Breast epithelium (tissue), 4 donors: Measurements from ENCODE around the gene SYT5. TPM values are rescaled to one million over a fixed set of nuclear protein-coding genes. Genes with fewer than 3 reads are reported as not detected.
"Not testable (repeated sequence)": the region's sequence is repeated elsewhere in the genome, so short reads cannot be mapped to it uniquely, and the experiment has no call there.

Source experiments
- DNase-seq, 2 donors: peaks; one replicate each; pipeline ENCODE4 v3.0.0-alpha.2; 2019; ENCODE audit warnings: low spot score in 2 of 2
- H3K27ac ChIP-seq, 2 donors: fragments of 200-600 bp; sonication (generic) in 1 of 2; one replicate each; pipeline ENCODE4 v1.5.1; 2016 to 2019; ENCODE audit warnings: mild to moderate bottlenecking in 1 of 2
- H3K27me3 ChIP-seq, 2 donors: fragments of 200-600 bp; sonication (generic) in 1 of 2; one replicate each; pipeline versions ENCODE4 v1.5.1 to v1.6.0; 2017 to 2019; ENCODE audit warnings: control low read depth in 1 of 2, mild to moderate bottlenecking in 1 of 2
- H3K36me3 ChIP-seq: fragments of 200-600 bp; one replicate; pipeline ENCODE4 v1.5.1; 2019
- H3K4me1 ChIP-seq, 2 donors: fragments of 200-600 bp; sonication (generic); one replicate each; pipeline ENCODE4 v1.5.1; 2016 to 2019; ENCODE audit warnings: control low read depth in 1 of 2
- H3K4me3 ChIP-seq, 3 donors: fragments of 200-600 bp; sonication (generic); 1 replicate in 2 of 3; 2 replicates in 1 of 3; pipeline ENCODE4 v1.5.1; 2016 to 2019; ENCODE audit warnings: mild to moderate bottlenecking in 3 of 3, moderate library complexity in 2 of 3
- H3K9me3 ChIP-seq, 2 donors: fragments of 200-600 bp; sonication (generic) in 1 of 2; one replicate each; pipeline ENCODE4 v1.5.1; 2016 to 2019; ENCODE audit warnings: control low read depth in 1 of 2
- POLR2A ChIP-seq: fragments of 450-650 bp; IDR thresholded peaks from one replicate; pipeline ENCODE4 v1.6.1; 2016; ENCODE audit warnings: antibody characterized with exemption, mild to moderate bottlenecking, moderate library complexity
- POLR2AphosphoS5 ChIP-seq, 3 donors: sonication (generic); formaldehyde crosslinking; IDR thresholded peaks; one replicate each; pipeline ENCODE4 v1.6.1; 2017; ENCODE audit warnings: antibody characterized with exemption in 3 of 3
- intact Hi-C: fragments of 100-400 bp; cut with DNase I; formaldehyde crosslinking; loops from one replicate; pipeline ENCODE4 v1.15.1; 2023; ENCODE audit warnings: low total_unique reads
- total RNA-seq, 3 donors: library from RNA; depleted of rRNA; stranded (reverse); fragments of >200 nt; gene quantifications; one replicate each; pipeline ENCODE4 v1.1.0, GENCODE V29; 2016
- TF ChIP-seq, protein P1 (sequence below), 3 donors: fragments of 450-650 bp; IDR thresholded peaks; one replicate each; pipeline ENCODE4 v1.5.1; 2016 to 2017; ENCODE audit warnings: antibody characterized with exemption in 3 of 3, mild to moderate bottlenecking in 3 of 3, moderate library complexity in 3 of 3

The SYT5 gene
- total RNA-seq, 3 donors from 2014 or later = under 0.01 TPM; not detected in 2

DNA sequence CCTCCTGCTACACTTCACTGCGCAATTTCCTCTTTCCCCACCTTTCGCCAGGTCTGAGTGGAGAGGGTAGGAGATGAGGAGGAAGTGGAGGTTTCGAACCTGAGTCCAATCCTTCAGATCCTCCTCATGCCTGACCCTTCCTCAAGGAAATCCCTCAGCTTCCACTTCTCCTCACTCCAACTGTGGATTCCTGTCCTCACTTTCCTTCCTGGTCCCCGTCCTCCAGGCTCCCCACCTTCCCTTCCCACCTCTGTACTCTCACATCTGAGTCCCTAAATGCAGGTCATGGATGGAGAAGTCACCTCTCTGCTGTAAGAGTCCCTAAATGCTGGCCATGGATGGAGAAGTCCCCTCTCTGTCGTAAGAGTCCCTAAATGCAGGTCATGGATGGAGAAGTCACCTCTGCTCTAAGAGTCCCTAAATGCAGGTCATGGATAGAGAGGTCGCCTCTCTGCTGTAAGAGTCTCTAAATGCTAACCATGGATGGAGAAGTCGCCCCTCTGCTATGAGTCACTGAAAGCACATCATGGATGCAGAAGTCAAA lies 45.4 kb upstream of the SYT5 start:
- no peak overlapping the region for H3K27ac ChIP-seq
- peaks cover 0 to 2% of the 10 kb centered on the region in 2 donors for H3K9me3 ChIP-seq
- TF ChIP-seq POLR2A (no peak), POLR2AphosphoS5 (IDR thresholded peaks at IDR 0.05) (no peak)
- TF ChIP-seq, protein P1, sequence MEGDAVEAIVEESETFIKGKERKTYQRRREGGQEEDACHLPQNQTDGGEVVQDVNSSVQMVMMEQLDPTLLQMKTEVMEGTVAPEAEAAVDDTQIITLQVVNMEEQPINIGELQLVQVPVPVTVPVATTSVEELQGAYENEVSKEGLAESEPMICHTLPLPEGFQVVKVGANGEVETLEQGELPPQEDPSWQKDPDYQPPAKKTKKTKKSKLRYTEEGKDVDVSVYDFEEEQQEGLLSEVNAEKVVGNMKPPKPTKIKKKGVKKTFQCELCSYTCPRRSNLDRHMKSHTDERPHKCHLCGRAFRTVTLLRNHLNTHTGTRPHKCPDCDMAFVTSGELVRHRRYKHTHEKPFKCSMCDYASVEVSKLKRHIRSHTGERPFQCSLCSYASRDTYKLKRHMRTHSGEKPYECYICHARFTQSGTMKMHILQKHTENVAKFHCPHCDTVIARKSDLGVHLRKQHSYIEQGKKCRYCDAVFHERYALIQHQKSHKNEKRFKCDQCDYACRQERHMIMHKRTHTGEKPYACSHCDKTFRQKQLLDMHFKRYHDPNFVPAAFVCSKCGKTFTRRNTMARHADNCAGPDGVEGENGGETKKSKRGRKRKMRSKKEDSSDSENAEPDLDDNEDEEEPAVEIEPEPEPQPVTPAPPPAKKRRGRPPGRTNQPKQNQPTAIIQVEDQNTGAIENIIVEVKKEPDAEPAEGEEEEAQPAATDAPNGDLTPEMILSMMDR (IDR thresholded peaks at IDR 0.05) = no peak
- intact Hi-C loops = no loop called here
- no peak overlapping the region for H3K4me3 ChIP-seq
- no peaks in the 10 kb centered on the region for H3K4me1 ChIP-seq
- no peaks in the 10 kb centered on the region for H3K36me3 ChIP-seq
- no peaks in the 10 kb centered on the region for H3K27me3 ChIP-seq
- no peak for DNase-seq

DNA sequence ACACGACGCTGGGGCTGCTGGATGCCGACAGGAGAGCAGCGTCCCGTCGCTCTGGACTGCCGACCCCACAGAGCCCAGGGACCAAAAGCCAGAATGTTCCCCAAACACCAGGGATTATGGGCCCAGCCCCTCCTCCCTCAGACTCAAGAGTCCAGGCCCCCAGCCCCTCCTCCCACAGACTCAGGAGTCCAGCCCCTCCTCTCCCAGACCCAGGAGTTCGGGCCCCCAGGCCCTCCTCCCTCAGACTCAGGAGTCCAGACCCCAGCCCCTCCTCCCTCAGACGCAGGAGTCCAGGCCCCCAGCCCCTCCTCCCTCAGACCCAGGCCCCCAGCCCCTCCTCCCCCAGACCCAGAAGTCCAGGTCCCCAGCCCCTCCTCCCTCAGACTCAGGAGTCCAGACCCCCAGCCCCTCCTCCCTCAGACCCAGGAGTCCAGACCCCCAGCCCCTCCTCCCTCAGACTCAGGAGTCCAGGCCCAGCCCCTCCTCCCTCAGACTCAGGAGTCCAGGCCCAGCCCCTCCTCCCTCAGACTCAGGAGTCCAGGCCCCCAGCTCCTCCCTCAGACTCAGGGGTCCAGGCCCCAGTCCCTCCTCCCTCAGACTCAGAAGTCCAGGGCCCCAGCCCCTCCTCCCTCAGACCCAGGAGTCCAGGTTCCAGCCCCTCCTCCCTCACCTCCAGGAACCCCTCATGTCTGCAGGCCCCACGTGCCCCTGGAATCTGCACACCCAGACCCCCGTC lies 44.8 kb upstream of the SYT5 start:
- H3K4me1 ChIP-seq, DNase-seq, H3K27ac ChIP-seq, H3K9me3 ChIP-seq, H3K27me3 ChIP-seq, intact Hi-C loops, H3K36me3 ChIP-seq, H3K4me3 ChIP-seq: not testable (repeated sequence)

DNA sequence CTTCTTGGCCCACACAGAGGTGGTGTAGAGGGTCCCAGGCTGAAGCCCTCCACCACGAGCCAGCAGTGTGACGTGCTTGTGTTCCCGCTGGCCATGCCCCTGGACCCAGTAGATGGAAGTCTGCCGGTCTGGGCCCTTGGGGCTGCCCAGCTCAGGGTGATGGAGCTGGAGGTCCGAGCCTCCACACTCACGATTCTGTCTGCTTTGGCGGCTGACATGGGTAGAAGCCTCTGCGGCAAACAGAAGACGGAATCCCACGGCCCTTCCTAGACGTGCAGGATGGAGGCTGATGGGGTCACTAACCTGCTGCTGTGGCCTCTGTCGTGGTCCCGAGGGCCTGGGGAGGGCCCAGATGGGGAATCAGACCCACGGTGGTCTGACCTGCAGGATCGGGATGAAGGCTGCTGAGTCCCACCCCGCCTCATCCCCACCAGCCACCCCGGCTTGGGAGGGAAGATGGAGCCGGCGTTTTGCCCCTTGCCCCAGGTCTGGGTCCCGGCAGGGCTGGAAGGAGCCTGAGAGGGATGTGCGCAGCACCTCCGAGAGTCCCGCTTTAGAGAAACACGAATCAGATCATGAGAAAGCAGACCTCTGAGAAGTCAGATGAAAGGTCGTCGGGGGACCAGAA lies 44.1 kb upstream of the SYT5 start:
- no peak for DNase-seq
- intact Hi-C loops = no loop called here

DNA sequence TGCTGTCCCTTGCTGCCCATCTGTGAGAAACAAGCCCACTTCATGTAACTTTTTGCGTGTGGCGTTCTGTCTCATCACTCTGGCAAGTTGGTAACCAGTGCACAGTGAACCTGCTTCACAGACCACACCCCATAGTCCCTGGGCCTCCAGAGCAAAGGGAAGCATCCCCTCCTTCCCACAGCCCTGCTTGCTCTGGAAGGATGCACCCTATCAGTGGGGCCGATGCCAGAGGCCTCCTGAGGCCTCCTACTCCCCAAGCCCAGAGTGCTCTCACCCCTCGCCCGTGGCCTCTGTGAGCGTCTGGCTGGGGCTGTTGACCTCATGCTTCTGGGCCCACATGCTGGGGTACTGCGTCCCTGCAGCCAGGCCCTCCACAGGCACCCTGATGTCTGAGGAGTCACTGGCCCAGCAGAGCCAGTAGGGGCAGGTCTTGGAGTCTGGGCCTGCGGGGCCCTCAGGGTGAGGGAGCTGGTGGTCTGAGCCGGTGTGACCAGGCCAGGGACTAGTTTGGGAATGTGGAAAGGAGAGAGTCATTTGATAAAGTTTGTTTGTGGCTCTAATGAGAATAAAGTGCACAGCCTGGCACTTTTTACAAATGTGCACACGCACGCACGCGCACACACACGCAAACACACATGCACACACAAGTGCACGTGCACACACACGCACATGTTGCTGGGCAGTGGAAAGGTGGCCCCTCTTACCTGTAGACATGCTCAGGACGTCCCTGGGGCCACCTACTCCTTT lies 43.4 kb upstream of the SYT5 start:
- intact Hi-C loops = no loop called here
- Histone ChIP-seq H3K27ac (no peak overlapping the region), H3K4me1 (no peaks in the 10 kb centered on the region), H3K36me3 (no peaks in the 10 kb centered on the region), H3K27me3 (no peaks in the 10 kb centered on the region), H3K4me3 (no peak overlapping the region), H3K9me3 (peaks cover 0 to 4% of the 10 kb centered on the region in 2 donors)
- no peak for DNase-seq
- no peak for TF ChIP-seq POLR2AphosphoS5 (IDR thresholded peaks at IDR 0.05)
- TF ChIP-seq POLR2A = no peak
- TF ChIP-seq, protein P1 (IDR thresholded peaks at IDR 0.05) = no peak

More for the DNA sequence above, 44.1 kb upstream of the SYT5 start:
- H3K9me3 ChIP-seq = peaks cover 0 to 4% of the 10 kb centered on the region in 2 donors
- H3K27ac ChIP-seq = no peak overlapping the region
- H3K4me1 ChIP-seq = no peaks in the 10 kb centered on the region
- H3K27me3 ChIP-seq = no peaks in the 10 kb centered on the region
- no peak overlapping the region for H3K4me3 ChIP-seq
- H3K36me3 ChIP-seq = no peaks in the 10 kb centered on the region
- TF ChIP-seq POLR2AphosphoS5 (IDR thresholded peaks at IDR 0.05) (no peak), POLR2A (no peak)
- TF ChIP-seq, protein P1 (IDR thresholded peaks at IDR 0.05) = no peak

GRCh38 chr19:55220525-55220924 lies 40.4 kb upstream of the SYT5 start:
- intact Hi-C loops = no loop called here
- no peaks in the 10 kb centered on the region for H3K27me3 ChIP-seq
- no peak overlapping the region for H3K4me3 ChIP-seq
- DNase-seq = no peak
- TF ChIP-seq POLR2AphosphoS5 (IDR thresholded peaks at IDR 0.05) = no peak
- TF ChIP-seq, protein P1 (IDR thresholded peaks at IDR 0.05) = no peak
- no peak for TF ChIP-seq POLR2A
- no peaks in the 10 kb centered on the region for H3K36me3 ChIP-seq
- H3K27ac ChIP-seq = no peak overlapping the region
- no peaks in the 10 kb centered on the region for H3K4me1 ChIP-seq
- peaks cover 0 to 4% of the 10 kb centered on the region in 2 donors for H3K9me3 ChIP-seq
